HG03066 (cell line): ENCODE measurements around the gene REELD1.

Source experiments
- ATAC-seq: cut with Tn5 transposase; IDR thresholded peaks from one replicate; pipeline ENCODE4 v1.9.1; 2021; ENCODE audit warnings: low read depth; ENCODE audit not compliant: unreplicated experiment

The REELD1 gene

GRCh38 chr4:146263793-146264192 lies 49.5 kb downstream of the REELD1 start:
- no peak for ATAC-seq

GRCh38 chr4:146265950-146266490 lies 51.7 kb downstream of the REELD1 start:
- ATAC-seq, result no peak

- ATAC-seq, result no peak
These were observed 53.5 kb downstream of the REELD1 start for GRCh38 chr4:146267826-146268225.

DNA sequence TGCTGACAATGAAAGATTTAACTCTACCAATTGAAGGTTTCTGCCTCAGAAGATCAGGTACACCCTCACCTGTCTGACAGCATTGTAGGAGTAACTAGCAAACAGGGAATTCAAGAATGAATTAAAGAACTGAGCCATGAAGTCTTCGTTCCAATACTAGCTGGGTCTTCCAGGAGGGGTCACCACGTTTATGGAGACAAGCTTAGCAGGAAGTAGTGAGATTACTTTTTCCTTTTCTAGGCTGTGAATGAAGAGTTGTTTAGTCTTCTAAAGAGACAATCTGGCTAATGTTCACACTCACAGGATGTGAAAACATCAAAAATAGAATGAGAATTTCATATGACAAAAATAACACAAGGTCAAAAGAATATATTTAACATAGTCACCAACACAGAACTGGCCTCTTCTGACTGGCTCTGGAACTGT lies 54.9 kb downstream of the REELD1 start:
- peak; percentile 58 for ATAC-seq

- no peak for ATAC-seq
These were observed 57.1 kb downstream of the REELD1 start for GRCh38 chr4:146271466-146271865.

- peak; percentile 56 for ATAC-seq
These were observed 59.0 kb downstream of the REELD1 start for GRCh38 chr4:146273204-146273901.

DNA sequence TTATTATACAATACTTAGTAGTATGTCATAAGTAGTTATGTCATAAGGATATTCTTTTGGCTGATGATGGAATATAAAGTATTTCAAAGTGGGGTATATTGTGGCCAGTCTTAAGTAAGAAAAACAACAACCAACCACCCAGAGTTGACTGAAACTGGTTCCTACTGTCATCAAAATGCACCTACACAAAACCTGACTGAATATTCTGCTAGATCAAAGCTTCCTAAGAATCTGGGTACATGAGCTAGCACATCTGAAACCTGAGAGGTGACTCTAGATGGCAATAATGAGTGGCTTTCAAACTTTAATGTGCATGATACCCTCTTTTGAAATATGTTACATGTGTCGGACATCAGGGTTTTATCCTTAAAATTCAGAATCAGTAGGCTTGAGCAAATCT lies 60.4 kb downstream of the REELD1 start:
- ATAC-seq, result no peak

DNA sequence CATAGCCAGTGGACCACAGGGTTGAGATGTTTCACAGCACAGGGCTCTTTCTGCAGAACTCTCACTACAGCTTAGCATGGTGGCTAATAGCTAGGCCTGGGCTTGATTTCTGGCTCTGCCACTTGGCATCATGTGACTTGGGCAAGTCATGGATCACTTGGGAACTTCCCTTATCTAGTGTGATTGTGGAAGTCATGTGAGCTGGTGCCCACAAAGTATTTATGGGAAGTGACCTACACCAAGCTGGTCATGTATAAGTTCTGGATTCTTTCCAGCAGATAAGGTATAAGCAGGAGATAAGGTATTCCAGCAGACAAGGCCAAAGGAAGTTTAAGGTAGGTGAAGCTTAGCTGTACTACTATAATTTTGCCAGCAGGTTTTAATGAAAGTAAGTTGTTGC lies 61.0 kb downstream of the REELD1 start:
- no peak for ATAC-seq

DNA sequence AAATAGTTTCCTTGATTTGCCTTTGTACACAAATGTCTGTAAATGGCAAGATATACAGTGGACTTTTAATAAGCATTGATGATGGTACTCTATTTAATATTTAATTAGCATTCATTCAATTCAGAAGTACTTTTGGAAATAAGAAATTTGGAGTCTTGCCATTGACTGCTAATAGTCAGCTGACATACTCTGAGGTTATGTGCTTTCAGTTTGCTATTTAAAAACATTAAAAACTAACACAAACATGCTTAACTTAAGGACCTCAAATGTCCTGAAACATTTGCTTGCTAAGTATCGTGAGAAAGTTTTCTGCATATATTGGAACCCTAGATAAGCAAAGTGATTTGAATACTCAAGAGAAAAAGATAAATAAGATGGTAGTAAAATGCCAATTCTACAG lies 64.6 kb downstream of the REELD1 start:
- ATAC-seq, result no peak
